ENCODE results near the gene ATXN10. TPM values are rescaled to one million over a fixed set of nuclear protein-coding genes. Genes with fewer than 3 reads are reported as not detected.

The ATXN10 gene
- total and polyA plus RNA-seq, 7 experiments from 2014 or later = 64.2 to 105 (median 76.1) TPM

- H3K4me1 Mint-ChIP-seq = peaks cover 0 to 4% (median 0%) of the 10 kb centered on the region in 7 donors
- ChIA-PET POLR2A (no interaction called here), CTCF (no interaction called here)
- Histone ChIP-seq H3K27me3 (ENCODE audit: control insufficient read depth in 2 of 2, insufficient read depth in 2 of 2, low read length in 2 of 2) (no peaks in the 10 kb centered on the region), H3K36me3 (ENCODE audit: control insufficient read depth in 2 of 3, insufficient read depth in 3 of 3, low read length in 3 of 3) (peaks cover 0 to 9% (median 0%) of the 10 kb centered on the region in 3 experiments), H3K27ac (ENCODE audit: low read depth, low read length) (no peak overlapping the region), H3K9me3 (ENCODE audit: control insufficient read depth in 2 of 3, low read length in 3 of 3) (no peaks in the 10 kb centered on the region), H3K4me3 (ENCODE audit: low read length) (no peak overlapping the region), H3K4me1 (ENCODE audit: control insufficient read depth in 2 of 2, insufficient read depth in 2 of 2, low read length in 2 of 2) (no peaks in the 10 kb centered on the region)
- no peaks in the 10 kb centered on the region for H3K9me3 Mint-ChIP-seq
- no peaks in the 10 kb centered on the region for H3K27me3 Mint-ChIP-seq
- intact Hi-C loops (cut with micrococcal nuclease) = no loop called here
- H3K4me3 Mint-ChIP-seq = no peak overlapping the region
- H3K27ac Mint-ChIP-seq = no peak overlapping the region
- DNase-seq (no peak), ATAC-seq (no peak)
- peaks cover 0 to 44% (median 21%) of the 10 kb centered on the region in 5 donors for H3K36me3 Mint-ChIP-seq
Observed at GRCh38 chr22:45833613-45834012, 162.0 kb downstream of the ATXN10 start.

DNA sequence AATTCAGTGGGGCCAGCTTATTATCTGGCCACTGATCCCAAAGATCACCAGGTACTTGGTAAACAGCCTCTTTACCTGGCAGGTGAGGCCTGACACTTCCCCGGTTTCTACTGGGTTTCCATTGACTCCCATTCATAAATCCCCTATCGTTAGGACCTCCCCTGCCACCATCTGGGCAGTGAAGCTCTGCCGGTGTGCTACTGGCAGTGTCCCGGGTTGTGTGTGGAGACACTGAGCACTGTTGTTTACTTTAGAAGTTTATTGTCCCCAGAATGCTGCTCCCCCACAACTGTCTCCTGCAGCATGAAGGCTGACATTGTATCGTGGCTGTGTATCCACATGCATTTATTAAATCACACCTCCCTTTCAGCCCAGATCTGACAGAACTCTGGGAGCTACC lies 162.6 kb downstream of the ATXN10 start:
- POLR2A ChIA-PET = no interaction called here
- peaks cover 0 to 38% (median 21%) of the 10 kb centered on the region in 5 donors for H3K36me3 Mint-ChIP-seq
- CTCF ChIA-PET = no interaction called here
- intact Hi-C loops (cut with micrococcal nuclease) = no loop called here
- no peak overlapping the region for H3K27ac ChIP-seq (ENCODE audit: low read depth, low read length)
- no peak overlapping the region for H3K4me3 ChIP-seq (ENCODE audit: low read length)
- H3K9me3 Mint-ChIP-seq = no peaks in the 10 kb centered on the region
- no peak overlapping the region for H3K4me3 Mint-ChIP-seq
- no peaks in the 10 kb centered on the region for H3K27me3 ChIP-seq (ENCODE audit: control insufficient read depth in 2 of 2, insufficient read depth in 2 of 2, low read length in 2 of 2)
- H3K9me3 ChIP-seq (ENCODE audit: control insufficient read depth in 2 of 3, low read length in 3 of 3) = no peaks in the 10 kb centered on the region
- H3K36me3 ChIP-seq (ENCODE audit: control insufficient read depth in 2 of 3, insufficient read depth in 3 of 3, low read length in 3 of 3) = peaks cover 0 to 14% (median 0%) of the 10 kb centered on the region in 3 experiments
- peaks cover 0 to 4% (median 0%) of the 10 kb centered on the region in 7 donors for H3K4me1 Mint-ChIP-seq
- ATAC-seq (no peak), DNase-seq (no peak)
- H3K4me1 ChIP-seq (ENCODE audit: control insufficient read depth in 2 of 2, insufficient read depth in 2 of 2, low read length in 2 of 2) = no peaks in the 10 kb centered on the region
- no peak overlapping the region for H3K27ac Mint-ChIP-seq
- H3K27me3 Mint-ChIP-seq = no peaks in the 10 kb centered on the region

DNA sequence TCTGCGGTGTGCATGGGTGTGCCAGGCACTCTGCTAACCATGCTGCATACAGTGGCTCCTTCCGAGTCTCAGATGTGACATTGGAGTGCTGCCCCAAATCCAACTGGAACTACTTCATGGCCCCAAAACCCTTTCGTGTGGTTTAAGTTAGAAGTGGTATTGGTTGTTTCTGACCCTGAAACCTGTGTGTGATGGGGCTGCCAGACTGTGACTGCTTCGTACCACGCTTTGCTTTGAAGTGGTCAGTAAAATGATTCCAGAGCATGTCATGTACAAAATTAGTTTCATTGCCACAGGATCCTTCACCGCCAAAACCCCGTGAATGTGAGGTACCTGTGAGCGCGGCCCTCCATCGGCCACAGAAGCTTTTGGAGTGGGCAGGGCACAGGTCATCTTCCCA lies 163.2 kb downstream of the ATXN10 start:
- Histone ChIP-seq H3K4me3 (ENCODE audit: low read length) (no peak overlapping the region), H3K9me3 (ENCODE audit: control insufficient read depth in 2 of 3, low read length in 3 of 3) (no peaks in the 10 kb centered on the region), H3K27ac (ENCODE audit: low read depth, low read length) (no peak overlapping the region), H3K27me3 (ENCODE audit: control insufficient read depth in 2 of 2, insufficient read depth in 2 of 2, low read length in 2 of 2) (no peaks in the 10 kb centered on the region), H3K4me1 (ENCODE audit: control insufficient read depth in 2 of 2, insufficient read depth in 2 of 2, low read length in 2 of 2) (no peaks in the 10 kb centered on the region), H3K36me3 (ENCODE audit: control insufficient read depth in 2 of 3, insufficient read depth in 3 of 3, low read length in 3 of 3) (peaks cover 0 to 19% (median 4%) of the 10 kb centered on the region in 3 experiments)
- ATAC-seq = no peak
- H3K27ac Mint-ChIP-seq = no peak overlapping the region
- intact Hi-C loops (cut with micrococcal nuclease) = no loop called here
- DNase-seq = no peak
- ChIA-PET POLR2A (no interaction called here), CTCF (no interaction called here)
- no peaks in the 10 kb centered on the region for H3K9me3 Mint-ChIP-seq
- H3K27me3 Mint-ChIP-seq = no peaks in the 10 kb centered on the region
- no peak overlapping the region for H3K4me3 Mint-ChIP-seq
- H3K4me1 Mint-ChIP-seq = peaks cover 0 to 4% (median 0%) of the 10 kb centered on the region in 7 donors
- H3K36me3 Mint-ChIP-seq = peaks cover 0 to 35% (median 22%) of the 10 kb centered on the region in 5 donors

- H3K4me3 ChIP-seq (ENCODE audit: low read length) = no peak overlapping the region
- no peak overlapping the region for H3K27ac ChIP-seq (ENCODE audit: low read depth, low read length)
- POLR2A ChIA-PET = no interaction called here
- ATAC-seq (no peak), DNase-seq (no peak)
- Mint-ChIP-seq H3K9me3 (no peaks in the 10 kb centered on the region), H3K27me3 (no peaks in the 10 kb centered on the region), H3K4me3 (no peak overlapping the region), H3K36me3 (peaks cover 0 to 42% (median 26%) of the 10 kb centered on the region in 5 donors), H3K27ac (no peak overlapping the region), H3K4me1 (peaks cover 0 to 3% (median 0%) of the 10 kb centered on the region in 7 donors)
- intact Hi-C loops (cut with micrococcal nuclease) = no loop called here
- no peaks in the 10 kb centered on the region for H3K4me1 ChIP-seq (ENCODE audit: control insufficient read depth in 2 of 2, insufficient read depth in 2 of 2, low read length in 2 of 2)
- peaks cover 0 to 23% (median 4%) of the 10 kb centered on the region in 3 experiments for H3K36me3 ChIP-seq (ENCODE audit: control insufficient read depth in 2 of 3, insufficient read depth in 3 of 3, low read length in 3 of 3)
- H3K27me3 ChIP-seq (ENCODE audit: control insufficient read depth in 2 of 2, insufficient read depth in 2 of 2, low read length in 2 of 2) = no peaks in the 10 kb centered on the region
- CTCF ChIA-PET = no interaction called here
- H3K9me3 ChIP-seq (ENCODE audit: control insufficient read depth in 2 of 3, low read length in 3 of 3) = no peaks in the 10 kb centered on the region
Observed at GRCh38 chr22:45836418-45837169, 165.0 kb downstream of the ATXN10 start.

- Histone ChIP-seq H3K36me3 (ENCODE audit: control insufficient read depth in 2 of 3, insufficient read depth in 3 of 3, low read length in 3 of 3) (peaks cover 0 to 32% (median 4%) of the 10 kb centered on the region in 3 experiments), H3K4me3 (ENCODE audit: low read length) (no peak overlapping the region), H3K27ac (ENCODE audit: low read depth, low read length) (no peak overlapping the region), H3K9me3 (ENCODE audit: control insufficient read depth in 2 of 3, low read length in 3 of 3) (no peaks in the 10 kb centered on the region), H3K4me1 (ENCODE audit: control insufficient read depth in 2 of 2, insufficient read depth in 2 of 2, low read length in 2 of 2) (no peaks in the 10 kb centered on the region), H3K27me3 (ENCODE audit: control insufficient read depth in 2 of 2, insufficient read depth in 2 of 2, low read length in 2 of 2) (no peaks in the 10 kb centered on the region)
- ChIA-PET POLR2A (no interaction called here), CTCF (no interaction called here)
- Mint-ChIP-seq H3K36me3 (peaks cover 0 to 44% (median 26%) of the 10 kb centered on the region in 5 donors), H3K27ac (no peak overlapping the region), H3K4me1 (peaks cover 0 to 3% (median 0%) of the 10 kb centered on the region in 7 donors), H3K9me3 (no peaks in the 10 kb centered on the region), H3K4me3 (no peak overlapping the region), H3K27me3 (no peaks in the 10 kb centered on the region)
- no peak for ATAC-seq
- no peak for DNase-seq
- intact Hi-C loops (cut with micrococcal nuclease) = no loop called here
Observed at GRCh38 chr22:45837508-45837907, 165.9 kb downstream of the ATXN10 start.

GRCh38 chr22:45838305-45838887 lies 166.8 kb downstream of the ATXN10 start:
- no peaks in the 10 kb centered on the region for H3K9me3 Mint-ChIP-seq
- Histone ChIP-seq H3K27me3 (ENCODE audit: control insufficient read depth in 2 of 2, insufficient read depth in 2 of 2, low read length in 2 of 2) (no peaks in the 10 kb centered on the region), H3K4me1 (ENCODE audit: control insufficient read depth in 2 of 2, insufficient read depth in 2 of 2, low read length in 2 of 2) (no peaks in the 10 kb centered on the region), H3K36me3 (ENCODE audit: control insufficient read depth in 2 of 3, insufficient read depth in 3 of 3, low read length in 3 of 3) (peaks cover 0 to 37% (median 4%) of the 10 kb centered on the region in 3 experiments), H3K9me3 (ENCODE audit: control insufficient read depth in 2 of 3, low read length in 3 of 3) (no peaks in the 10 kb centered on the region), H3K4me3 (ENCODE audit: low read length) (no peak overlapping the region), H3K27ac (ENCODE audit: low read depth, low read length) (no peak overlapping the region)
- no peaks in the 10 kb centered on the region for H3K27me3 Mint-ChIP-seq
- H3K27ac Mint-ChIP-seq = peak overlapping the region in 1 of 9 donors; percentile 17
- intact Hi-C loops (cut with micrococcal nuclease) = no loop called here
- no peak overlapping the region for H3K4me3 Mint-ChIP-seq
- POLR2A ChIA-PET = no interaction called here
- CTCF ChIA-PET = no interaction called here
- no peak for DNase-seq
- peaks cover 1 to 44% (median 21%) of the 10 kb centered on the region in 5 donors for H3K36me3 Mint-ChIP-seq
- H3K4me1 Mint-ChIP-seq = peaks cover 0 to 3% (median 0%) of the 10 kb centered on the region in 7 donors
- ATAC-seq = no peak

GRCh38 chr22:45840483-45840882 lies 168.8 kb downstream of the ATXN10 start:
- intact Hi-C loops (cut with micrococcal nuclease) = no loop called here
- DNase-seq (no peak), ATAC-seq (no peak)
- H3K27me3 ChIP-seq (ENCODE audit: control insufficient read depth in 2 of 2, insufficient read depth in 2 of 2, low read length in 2 of 2) = no peaks in the 10 kb centered on the region
- no peak overlapping the region for H3K4me3 ChIP-seq (ENCODE audit: low read length)
- ChIA-PET CTCF (no interaction called here), POLR2A (no interaction called here)
- H3K4me1 ChIP-seq (ENCODE audit: control insufficient read depth in 2 of 2, insufficient read depth in 2 of 2, low read length in 2 of 2) = no peaks in the 10 kb centered on the region
- Mint-ChIP-seq H3K27ac (no peak overlapping the region), H3K27me3 (no peaks in the 10 kb centered on the region), H3K36me3 (peaks cover 8 to 59% (median 39%) of the 10 kb centered on the region in 5 donors), H3K4me1 (peaks cover 0 to 7% (median 0%) of the 10 kb centered on the region in 7 donors), H3K9me3 (no peaks in the 10 kb centered on the region), H3K4me3 (no peak overlapping the region)
- no peak overlapping the region for H3K27ac ChIP-seq (ENCODE audit: low read depth, low read length)
- H3K9me3 ChIP-seq (ENCODE audit: control insufficient read depth in 2 of 3, low read length in 3 of 3) = no peaks in the 10 kb centered on the region
- H3K36me3 ChIP-seq (ENCODE audit: control insufficient read depth in 2 of 3, insufficient read depth in 3 of 3, low read length in 3 of 3) = peaks cover 0 to 54% (median 4%) of the 10 kb centered on the region in 3 experiments

Data from naive thymus-derived CD4-positive, alpha-beta T cell (primary cell).